GM12878 (cell line): ENCODE data around the gene TTC39B. TPM values are rescaled to one million over a fixed set of nuclear protein-coding genes. Genes with fewer than 3 reads are reported as not detected.

ENCODE experiments used
- ATAC-seq: fragments of 200-7000 bp; cut with Tn5 transposase; 3 replicates; pipeline ENCODE4 v1.9.1; 2020; ENCODE audit warnings: mild to moderate bottlenecking, moderate library complexity
- BruUV-seq: library from RNA; stranded (reverse); fragments of 400-500 nt; replicated peaks from 2 replicates; lab custom pipeline; 2021; lab: Mats Ljungman, UMichigan
- CTCF ChIA-PET: fragments of 300-600 bp; sonication (Branson Sonifier 250); formaldehyde crosslinking; extraction: SDS; loops from one replicate; lab custom pipeline; 2021; ENCODE audit warnings: inconsistent platforms; lab: Yijun Ruan, JAX
- POLR2A ChIA-PET: fragments of 350-600 bp; formaldehyde crosslinking; extraction: SDS; loops from one replicate; lab custom pipeline; 2021; ENCODE audit warnings: inconsistent platforms; lab: Charles Lee
- RAD21 ChIA-PET: fragments of 300-600 bp; sonication (Branson Sonifier 250); formaldehyde crosslinking; loops from one replicate; lab custom pipeline; 2023; ENCODE audit warnings: antibody characterized with exemption; ENCODE audit not compliant: unreplicated experiment; lab: Charles Lee
- SMC1A ChIA-PET: fragments of 300-600 bp; sonication (Branson Sonifier 250); formaldehyde crosslinking; loops from one replicate; lab custom pipeline; 2023; ENCODE audit not compliant: unreplicated experiment, uncharacterized antibody; lab: Charles Lee
- DNase-seq: peaks from one replicate; pipeline ENCODE4 v3.0.0-alpha.2; 2011; ENCODE audit warnings: low read depth, low spot score
- FAIRE-seq: peaks from 3 replicates; lab custom pipeline; 2011; peaks lifted over from hg19 to GRCh38; lab: Jason Lieb, UNC
- H2AFZ ChIP-seq: 2 replicates; pipeline ENCODE4 v1.6.0; 2011; ENCODE audit warnings: low read depth, low read length, control low read depth; ENCODE audit not compliant: control insufficient read depth
- H3K27ac ChIP-seq: 2 replicates; pipeline ENCODE4 v1.5.1; 2011; ENCODE audit warnings: control low read depth; ENCODE audit not compliant: control insufficient read depth, insufficient read depth
- H3K27me3 ChIP-seq, 2 experiments: replicated peaks in 1 of 2; 2 replicates each; pipeline versions ENCODE4 v1.6.0 to v1.6.1; 2011; ENCODE audit warnings: low read length in 1 of 2; ENCODE audit not compliant: control insufficient read depth in 2 of 2, insufficient read depth in 2 of 2
- H3K36me3 ChIP-seq, 2 experiments: 2 replicates each; pipeline ENCODE4 v1.5.1; 2011; ENCODE audit warnings: low read length in 1 of 2; ENCODE audit not compliant: control insufficient read depth in 2 of 2, insufficient read depth in 2 of 2
- H3K4me1 ChIP-seq: 2 replicates; pipeline ENCODE4 v1.6.1; 2011; ENCODE audit warnings: mild to moderate bottlenecking, low read length, moderate library complexity, mixed read lengths; ENCODE audit not compliant: control insufficient read depth, insufficient read depth
- H3K4me2 ChIP-seq: 2 replicates; pipeline ENCODE4 v1.6.0; 2011; ENCODE audit warnings: control low read depth; ENCODE audit not compliant: control insufficient read depth, insufficient read depth
- H3K4me3 ChIP-seq: fragments of 200-600 bp; sonication (generic); 2 replicates; pipeline ENCODE4 v1.5.1; 2016
- H3K79me2 ChIP-seq: 2 replicates; pipeline ENCODE4 v1.6.0; 2011; ENCODE audit warnings: low read length; ENCODE audit not compliant: control insufficient read depth, insufficient read depth
- H3K9ac ChIP-seq: 2 replicates; pipeline ENCODE4 v1.8.0; 2011; ENCODE audit warnings: low read length, control low read depth, mixed read lengths; ENCODE audit not compliant: control insufficient read depth, insufficient read depth
- H3K9me3 ChIP-seq: replicated peaks from 3 replicates; pipeline ENCODE4 v1.5.1; 2011; ENCODE audit warnings: mild to moderate bottlenecking, low read length; ENCODE audit not compliant: control insufficient read depth, insufficient read depth
- H4K20me1 ChIP-seq: 2 replicates; pipeline ENCODE4 v1.6.0; 2011; ENCODE audit not compliant: control insufficient read depth, insufficient read depth
- EGR1 ChIP-seq, 2 experiments: IDR thresholded peaks; 1 replicate in 1 of 2; 2 replicates in 1 of 2; pipeline ENCODE4 v1.6.1; 2011 to 2012; ENCODE audit warnings: low read depth in 2 of 2, low read length in 2 of 2, borderline replicate concordance in 1 of 2, mild to moderate bottlenecking in 1 of 2, moderate library complexity in 1 of 2
- FOXK2 ChIP-seq: fragments of 450-650 bp; IDR thresholded peaks from 2 replicates; pipeline ENCODE4 v1.6.1; 2017; ENCODE audit warnings: mild to moderate bottlenecking, moderate library complexity
- FOXM1 ChIP-seq: IDR thresholded peaks from 2 replicates; pipeline ENCODE4 v1.6.1; 2012; ENCODE audit warnings: low read depth, mild to moderate bottlenecking, inconsistent platforms, low read length, moderate library complexity
- HDGF ChIP-seq: fragments of 450-650 bp; IDR thresholded peaks from 2 replicates; pipeline ENCODE4 v1.6.1; 2016; ENCODE audit warnings: antibody characterized with exemption
- MTA3 ChIP-seq: IDR thresholded peaks from 2 replicates; pipeline ENCODE4 v1.6.1; 2012; ENCODE audit warnings: low read length, inconsistent platforms, borderline replicate concordance
- NFXL1 ChIP-seq: fragments of 450-650 bp; IDR thresholded peaks from 2 replicates; pipeline ENCODE4 v1.6.1; 2017; ENCODE audit warnings: antibody characterized with exemption, mild to moderate bottlenecking, borderline replicate concordance
- NFYB ChIP-seq: IDR thresholded peaks from 2 replicates; pipeline ENCODE4 v1.6.1; 2011; ENCODE audit warnings: low read depth, mild to moderate bottlenecking, low read length, improper control_type of control experiment, moderate library complexity; ENCODE audit not compliant: insufficient read depth
- POLR2AphosphoS2 ChIP-seq: IDR thresholded peaks from 2 replicates; pipeline ENCODE4 v1.6.1; 2011; ENCODE audit warnings: low read depth, mild to moderate bottlenecking, low read length, improper control_type of control experiment, moderate library complexity
- PRDM15 ChIP-seq: fragments of 450-650 bp; formaldehyde crosslinking; IDR thresholded peaks from 2 replicates; pipeline ENCODE4 v1.4.0; 2020; ENCODE audit warnings: mild to moderate bottlenecking, moderate library complexity
- RAD51 ChIP-seq: fragments of 450-650 bp; IDR thresholded peaks from 2 replicates; pipeline ENCODE4 v1.6.1; 2016; ENCODE audit warnings: moderate library complexity, mild to moderate bottlenecking, inconsistent platforms
- SRF ChIP-seq, 2 experiments: IDR thresholded peaks; 2 replicates each; pipeline ENCODE4 v1.6.1; 2011; ENCODE audit warnings: low read depth in 2 of 2, low read length in 2 of 2, mild to moderate bottlenecking in 1 of 2, moderate library complexity in 1 of 2
- TAF1 ChIP-seq: IDR thresholded peaks from 2 replicates; pipeline ENCODE4 v1.6.1; 2011; ENCODE audit warnings: mild to moderate bottlenecking, low read depth, low read length, borderline replicate concordance
- WRNIP1 ChIP-seq: IDR thresholded peaks from 2 replicates; pipeline ENCODE4 v1.6.1; 2011; ENCODE audit warnings: low read depth, low read length, improper control_type of control experiment, borderline replicate concordance
- ZBTB40 ChIP-seq: fragments of 450-650 bp; IDR thresholded peaks from 2 replicates; pipeline ENCODE4 v1.6.1; 2016; ENCODE audit warnings: mild to moderate bottlenecking, moderate library complexity, borderline replicate concordance
- ZNF384 ChIP-seq: IDR thresholded peaks from 2 replicates; pipeline ENCODE4 v1.6.1; 2012; ENCODE audit warnings: low read depth, mild to moderate bottlenecking, low read length, improper control_type of control experiment, borderline replicate concordance
- WGBS: methylation state at CpG from one replicate; pipeline ENCODE4 v1.1.6; 2016; ENCODE audit warnings: low lambda C conversion rate; ENCODE audit not compliant: insufficient replicate concordance, insufficient coverage; ENCODE audit errors: missing lambda C conversion rate; 5-methylcytosine and 5-hydroxymethylcytosine counted together
- in situ Hi-C: fragments of 300-500 bp; cut with MboI; formaldehyde crosslinking; loops from 9 replicates; pipeline ENCODE4 v1.14.3; 2018; ENCODE audit warnings: mixed read lengths
- intact Hi-C: fragments of 100-400 bp; cut with micrococcal nuclease; formaldehyde crosslinking; loops from one replicate; pipeline ENCODE4 v1.14.2; 2022; ENCODE audit not compliant: unreplicated experiment
- polyA plus RNA-seq, 11 experiments: library from polyadenylated mRNA; depleted of rRNA in 4 of 11; unstranded in 6 of 11; stranded (reverse) in 5 of 11; fragments of >200 nt; fragmentation: Nextera tagmentation in 4 of 11; fragmentation: Illumina TruSeq in 1 of 11; extraction: Ambion mirVana in 4 of 11; extraction: Trizol in 1 of 11; gene quantifications; 1 replicate in 1 of 11; 2 replicates in 10 of 11; pipeline versions ENCODE4 v1.2.1 to v1.2.3, GENCODE V29; 2011 to 2016; ENCODE audit warnings: inconsistent platforms in 2 of 11, missing spikeins in 2 of 11, low read depth in 1 of 11
- total RNA-seq, 4 experiments: library from RNA; depleted of rRNA in 3 of 4; stranded (reverse); fragments of >200 nt in 3 of 4; fragmentation: Illumina TruSeq in 1 of 4; extraction: Trizol in 1 of 4; gene quantifications; 2 replicates each; pipeline versions ENCODE4 v1.2.1 to v1.2.3, GENCODE V29; 2013 to 2021

Gene TTC39B
- total and polyA plus RNA-seq, 10 of the 15 experiments (the other 5 are each of a cell fraction or from before 2014, with no cell fraction given) = 0.68 to 2.5 (median 1.5) TPM

- FAIRE-seq = no peak
- Histone ChIP-seq H3K9ac (no peak overlapping the region), H4K20me1 (no peaks in the 10 kb centered on the region), H3K27ac (no peak overlapping the region), H3K79me2 (no peaks in the 10 kb centered on the region), H3K4me2 (no peak overlapping the region), H3K4me1 (no peaks in the 10 kb centered on the region), H3K9me3 (no peaks in the 10 kb centered on the region), H2AFZ (no peak overlapping the region), H3K4me3 (no peak overlapping the region), H3K27me3 (no peaks in the 10 kb centered on the region), H3K36me3 (no peaks in the 10 kb centered on the region)
- ChIA-PET SMC1A (interaction anchor here (1.8 kb wide), 1 partner anchor 330 kb away, joined by 10 read pairs; no protein-coding TSS in a partner anchor), CTCF (interaction anchor here (1.7 kb wide), 1 partner anchor 8 kb away, joined by 7 read pairs; no protein-coding TSS in a partner anchor), RAD21 (no interaction called here), POLR2A (no interaction called here)
- intact Hi-C loops = loop anchor here (5.0 to 10.0 kb wide), 2 partner anchors 258 to 331 kb away; no protein-coding TSS in a partner anchor
- no peak for DNase-seq
- no peak for ATAC-seq
- in situ Hi-C loops = no loop called here
- 83% methylated on average over 4 of the region's 4 CpGs for WGBS
- no TSS peak for BruUV-seq
- TF ChIP-seq ZNF384 = no peak
- TF ChIP-seq WRNIP1 = no peak
- TF ChIP-seq FOXM1 = no peak
- TF ChIP-seq NFXL1 = no peak
- no peak for TF ChIP-seq POLR2AphosphoS2
- no peak for TF ChIP-seq HDGF
- no peak for TF ChIP-seq NFYB
- no peak for TF ChIP-seq EGR1 (IDR thresholded peaks at IDR 0.05; ENCODE audit: borderline replicate concordance in 1 of 2, low read depth in 2 of 2, low read length in 2 of 2)
- TF ChIP-seq FOXK2 = no peak
- no peak for TF ChIP-seq PRDM15
- TF ChIP-seq ZBTB40 = no peak
- TF ChIP-seq TAF1 = no peak
- no peak for TF ChIP-seq RAD51
- no peak for TF ChIP-seq SRF (IDR thresholded peaks at IDR 0.05; ENCODE audit: low read depth in 2 of 2, low read length in 2 of 2)
- no peak for TF ChIP-seq MTA3
Observed at GRCh38 chr9:15276328-15276938, 30.6 kb downstream of the TTC39B start.
